Measurements from ENCODE around the gene NR3C2.
"Not testable (repeated sequence)": the region's sequence is repeated elsewhere in the genome, so short reads cannot be mapped to it uniquely, and the experiment has no call there.

The NR3C2 gene

GRCh38 chr4:148112231-148112982, 329.8 kb downstream of the NR3C2 start:
- DNase-seq (ENCODE audit: low read depth in 2 of 2) = no peak

- DNase-seq (ENCODE audit: low read depth in 2 of 2) = no peak
These were observed 332.0 kb downstream of the NR3C2 start for GRCh38 chr4:148110169-148110568.

- DNase-seq (ENCODE audit: low read depth in 2 of 2) = no peak
These were observed 333.0 kb downstream of the NR3C2 start for GRCh38 chr4:148109216-148109615.

GRCh38 chr4:148108766-148109165, 333.4 kb downstream of the NR3C2 start:
- no peak for DNase-seq (ENCODE audit: low read depth in 2 of 2)

GRCh38 chr4:148103597-148104355, 338.4 kb downstream of the NR3C2 start:
- no peak for DNase-seq (ENCODE audit: low read depth in 2 of 2)

GRCh38 chr4:148101790-148102189, 340.4 kb downstream of the NR3C2 start:
- no peak for DNase-seq (ENCODE audit: low read depth in 2 of 2)

- DNase-seq (ENCODE audit: low read depth in 2 of 2) = no peak
These were observed 341.0 kb downstream of the NR3C2 start for GRCh38 chr4:148101235-148101634.

GRCh38 chr4:148097801-148098200, 344.4 kb downstream of the NR3C2 start:
- no peak for DNase-seq (ENCODE audit: low read depth in 2 of 2)

- no peak for DNase-seq (ENCODE audit: low read depth in 2 of 2)
These were observed 346.8 kb downstream of the NR3C2 start for GRCh38 chr4:148095346-148095923.

- DNase-seq (ENCODE audit: low read depth in 2 of 2) = no peak
These were observed 348.1 kb downstream of the NR3C2 start for GRCh38 chr4:148094149-148094548.

- no peak for DNase-seq (ENCODE audit: low read depth in 2 of 2)
These were observed 349.1 kb downstream of the NR3C2 start for GRCh38 chr4:148093065-148093464.

- DNase-seq (ENCODE audit: low read depth in 2 of 2) = no peak
These were observed 349.7 kb downstream of the NR3C2 start for GRCh38 chr4:148092316-148093014.

GRCh38 chr4:148091896-148092295, 350.3 kb downstream of the NR3C2 start:
- DNase-seq (ENCODE audit: low read depth in 2 of 2) = no peak

GRCh38 chr4:148090503-148091476, 351.4 kb downstream of the NR3C2 start:
- no peak for DNase-seq (ENCODE audit: low read depth in 2 of 2)

GRCh38 chr4:148090029-148090428, 352.2 kb downstream of the NR3C2 start:
- no peak for DNase-seq (ENCODE audit: low read depth in 2 of 2)

- no peak for DNase-seq (ENCODE audit: low read depth in 2 of 2)
These were observed 352.6 kb downstream of the NR3C2 start for GRCh38 chr4:148089624-148090023.

- not testable (repeated sequence) for DNase-seq (ENCODE audit: low read depth in 2 of 2)
These were observed 359.1 kb downstream of the NR3C2 start for GRCh38 chr4:148083073-148083472.

GRCh38 chr4:148081745-148082144, 360.5 kb downstream of the NR3C2 start:
- no peak for DNase-seq (ENCODE audit: low read depth in 2 of 2)

GRCh38 chr4:148081267-148081666, 360.9 kb downstream of the NR3C2 start:
- DNase-seq (ENCODE audit: low read depth in 2 of 2) = no peak

- no peak for DNase-seq (ENCODE audit: low read depth in 2 of 2)
These were observed 362.3 kb downstream of the NR3C2 start for GRCh38 chr4:148079961-148080360.

GRCh38 chr4:148078061-148078460, 364.2 kb downstream of the NR3C2 start:
- no peak for DNase-seq (ENCODE audit: low read depth in 2 of 2)
